Neural progenitor cell (in vitro differentiated cells): ENCODE results near the gene TBC1D4. TPM values are rescaled to one million over a fixed set of nuclear protein-coding genes. Genes with fewer than 3 reads are reported as not detected.

Experiments used
- DNase-seq: peaks from one replicate; pipeline ENCODE4 v3.0.0-alpha.2; 2016; ENCODE audit warnings: low spot score
- H2AFZ ChIP-seq: fragments of 200-600 bp; sonication (generic); replicated peaks from 2 replicates; pipeline ENCODE4 v1.6.1; 2016; ENCODE audit warnings: antibody characterized with exemption
- H3F3A ChIP-seq: fragments of 200-600 bp; sonication (generic); 2 replicates; pipeline ENCODE4 v1.6.1; 2016; ENCODE audit warnings: antibody characterized with exemption, low read depth
- H3K27ac ChIP-seq: fragments of 200-600 bp; sonication (generic); 2 replicates; pipeline ENCODE4 v1.5.1; 2016; ENCODE audit warnings: mild to moderate bottlenecking
- H3K27me3 ChIP-seq: fragments of 200-600 bp; sonication (generic); 2 replicates; pipeline ENCODE4 v1.6.1; 2016; ENCODE audit warnings: mild to moderate bottlenecking, moderate library complexity
- H3K36me3 ChIP-seq: fragments of 200-600 bp; sonication (generic); 2 replicates; pipeline ENCODE4 v1.5.1; 2016
- H3K4me1 ChIP-seq: fragments of 200-600 bp; sonication (generic); 2 replicates; pipeline ENCODE4 v1.6.1; 2016; ENCODE audit warnings: mixed run types
- H3K4me2 ChIP-seq: fragments of 200-600 bp; sonication (generic); 2 replicates; pipeline ENCODE4 v1.6.1; 2016
- H3K4me3 ChIP-seq: fragments of 200-600 bp; sonication (generic); 2 replicates; pipeline ENCODE4 v1.5.1; 2016
- H3K79me2 ChIP-seq: fragments of 200-600 bp; sonication (generic); 2 replicates; pipeline ENCODE4 v1.6.1; 2016; ENCODE audit warnings: low read depth
- H3K9ac ChIP-seq: fragments of 200-600 bp; sonication (generic); 2 replicates; pipeline ENCODE4 v1.6.1; 2016
- H3K9me3 ChIP-seq: fragments of 200-600 bp; sonication (generic); 2 replicates; pipeline ENCODE4 v1.5.1; 2016; ENCODE audit warnings: low read depth
- H4K20me1 ChIP-seq: fragments of 200-600 bp; sonication (generic); 2 replicates; pipeline ENCODE4 v1.6.1; 2016; ENCODE audit warnings: low read depth
- H3K27ac Mint-ChIP-seq: 3 replicates; pipeline ENCODE4 v1.8.0; 2021; ENCODE audit warnings: mixed read lengths
- H3K27me3 Mint-ChIP-seq: 2 replicates; pipeline ENCODE4 v1.8.0; 2022; ENCODE audit warnings: low read depth, mild to moderate bottlenecking, inconsistent platforms, moderate library complexity, mixed read lengths; ENCODE audit not compliant: insufficient read depth
- H3K36me3 Mint-ChIP-seq: 3 replicates; pipeline ENCODE4 v1.8.0; 2021; ENCODE audit warnings: mixed read lengths
- H3K4me1 Mint-ChIP-seq: 3 replicates; pipeline ENCODE4 v1.8.0; 2021; ENCODE audit warnings: mixed read lengths
- H3K4me3 Mint-ChIP-seq: 3 replicates; pipeline ENCODE4 v1.8.0; 2021; ENCODE audit warnings: mild to moderate bottlenecking, moderate library complexity, mixed read lengths
- H3K9me3 Mint-ChIP-seq: 3 replicates; pipeline ENCODE4 v1.8.0; 2020; ENCODE audit warnings: mixed read lengths
- EZH2 ChIP-seq: fragments of 200-600 bp; sonication (generic); IDR thresholded peaks from 2 replicates; pipeline ENCODE4 v1.6.1; 2017; ENCODE audit warnings: antibody characterized with exemption, mild to moderate bottlenecking, moderate library complexity
- EZH2phosphoT487 ChIP-seq: fragments of 200-600 bp; sonication (generic); IDR thresholded peaks from 2 replicates; pipeline ENCODE4 v1.6.1; 2017; ENCODE audit warnings: antibody characterized with exemption
- total RNA-seq: library from RNA; depleted of rRNA; stranded (reverse); fragments of >200 nt; gene quantifications from 2 replicates; pipeline ENCODE4 v1.2.3, GENCODE V29; 2015; ENCODE audit warnings: low replicate concordance
- TF ChIP-seq, protein P1 (sequence below): fragments of 200-600 bp; sonication (generic); IDR thresholded peaks from 2 replicates; pipeline ENCODE4 v1.5.1; 2017; ENCODE audit warnings: antibody characterized with exemption, mild to moderate bottlenecking

Gene TBC1D4
- total RNA-seq, 1 donor from 2014 or later, result 14.3 TPM

DNA sequence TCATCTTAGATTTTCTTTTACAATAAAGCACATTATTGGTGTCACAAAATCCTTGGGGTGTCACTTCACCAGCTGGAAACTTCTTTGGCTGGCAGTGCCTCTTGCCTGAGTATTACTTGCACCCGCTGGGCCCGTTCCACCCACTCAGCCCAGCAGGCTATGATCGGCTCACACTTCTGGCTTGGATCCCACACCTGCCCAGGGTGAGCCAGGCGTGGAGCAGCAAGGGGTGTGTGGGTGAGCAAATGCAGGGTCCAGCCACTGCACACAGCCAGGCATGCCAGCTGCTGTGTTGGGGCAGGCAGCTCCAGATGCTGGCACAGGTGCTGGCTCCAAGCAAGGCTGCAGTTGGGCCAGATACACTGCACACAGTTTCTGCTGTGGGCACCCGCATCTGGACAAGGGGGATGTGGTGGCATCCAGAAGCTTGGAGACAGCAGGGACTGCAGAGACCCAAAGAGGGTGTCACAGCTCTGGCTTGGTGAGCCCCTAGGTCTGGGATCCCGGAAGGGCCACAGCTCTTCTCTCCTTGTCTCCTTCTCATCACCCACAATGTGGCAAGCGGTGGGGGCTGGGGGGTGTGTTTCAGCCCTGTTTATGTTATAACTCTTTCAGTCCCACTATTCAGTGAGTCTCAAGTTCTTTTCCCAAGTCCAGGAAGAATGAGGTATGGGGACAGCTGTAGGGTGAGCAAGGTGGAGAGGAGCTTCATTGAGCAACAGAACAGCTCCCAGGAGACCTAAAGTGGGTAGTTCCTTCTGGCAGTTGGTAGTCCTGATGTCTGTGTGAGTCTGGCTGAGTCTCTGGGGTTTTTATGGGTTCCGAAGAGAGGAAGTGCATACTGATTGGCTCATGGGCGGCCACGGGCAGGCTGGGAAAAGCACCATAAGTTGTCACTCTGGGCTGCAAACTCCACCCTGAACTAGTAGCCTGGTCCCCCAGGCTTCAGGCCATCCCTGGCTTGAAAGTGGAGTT is 25.3 kb upstream of the TBC1D4 start:
- Histone ChIP-seq H3K4me2 (no peak overlapping the region), H3K36me3 (no peaks in the 10 kb centered on the region), H2AFZ (no peak overlapping the region), H4K20me1 (no peaks in the 10 kb centered on the region), H3K9ac (no peak overlapping the region), H3K4me3 (no peak overlapping the region), H3K9me3 (no peaks in the 10 kb centered on the region), H3K4me1 (no peaks in the 10 kb centered on the region), H3K27me3 (no peaks in the 10 kb centered on the region), H3K27ac (no peak overlapping the region), H3F3A (no peaks in the 10 kb centered on the region), H3K79me2 (no peaks in the 10 kb centered on the region)
- H3K27ac Mint-ChIP-seq, result no peak overlapping the region
- DNase-seq, result no peak
- TF ChIP-seq EZH2, result no peak
- TF ChIP-seq EZH2phosphoT487, result no peak
- TF ChIP-seq, protein P1, sequence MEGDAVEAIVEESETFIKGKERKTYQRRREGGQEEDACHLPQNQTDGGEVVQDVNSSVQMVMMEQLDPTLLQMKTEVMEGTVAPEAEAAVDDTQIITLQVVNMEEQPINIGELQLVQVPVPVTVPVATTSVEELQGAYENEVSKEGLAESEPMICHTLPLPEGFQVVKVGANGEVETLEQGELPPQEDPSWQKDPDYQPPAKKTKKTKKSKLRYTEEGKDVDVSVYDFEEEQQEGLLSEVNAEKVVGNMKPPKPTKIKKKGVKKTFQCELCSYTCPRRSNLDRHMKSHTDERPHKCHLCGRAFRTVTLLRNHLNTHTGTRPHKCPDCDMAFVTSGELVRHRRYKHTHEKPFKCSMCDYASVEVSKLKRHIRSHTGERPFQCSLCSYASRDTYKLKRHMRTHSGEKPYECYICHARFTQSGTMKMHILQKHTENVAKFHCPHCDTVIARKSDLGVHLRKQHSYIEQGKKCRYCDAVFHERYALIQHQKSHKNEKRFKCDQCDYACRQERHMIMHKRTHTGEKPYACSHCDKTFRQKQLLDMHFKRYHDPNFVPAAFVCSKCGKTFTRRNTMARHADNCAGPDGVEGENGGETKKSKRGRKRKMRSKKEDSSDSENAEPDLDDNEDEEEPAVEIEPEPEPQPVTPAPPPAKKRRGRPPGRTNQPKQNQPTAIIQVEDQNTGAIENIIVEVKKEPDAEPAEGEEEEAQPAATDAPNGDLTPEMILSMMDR, result no peak
- H3K4me1 Mint-ChIP-seq, result no peaks in the 10 kb centered on the region
- H3K36me3 Mint-ChIP-seq, result no peaks in the 10 kb centered on the region
- peaks cover 3% of the 10 kb centered on the region for H3K27me3 Mint-ChIP-seq
- H3K4me3 Mint-ChIP-seq, result no peak overlapping the region
- no peaks in the 10 kb centered on the region for H3K9me3 Mint-ChIP-seq

GRCh38 chr13:75506018-75506417 is 24.0 kb upstream of the TBC1D4 start:
- no peak for DNase-seq
- no peak overlapping the region for H3K4me2 ChIP-seq
- H3K36me3 ChIP-seq, result no peaks in the 10 kb centered on the region
- H4K20me1 ChIP-seq, result no peaks in the 10 kb centered on the region
- peaks cover 3% of the 10 kb centered on the region for H3K27me3 Mint-ChIP-seq
- no peaks in the 10 kb centered on the region for H3K36me3 Mint-ChIP-seq
- H3K27ac Mint-ChIP-seq, result no peak overlapping the region
- H3K4me1 ChIP-seq, result no peaks in the 10 kb centered on the region
- no peaks in the 10 kb centered on the region for H3K27me3 ChIP-seq
- no peaks in the 10 kb centered on the region for H3K9me3 ChIP-seq
- no peak overlapping the region for H3K9ac ChIP-seq
- no peaks in the 10 kb centered on the region for H3K9me3 Mint-ChIP-seq
- H2AFZ ChIP-seq, result no peak overlapping the region
- H3K4me3 ChIP-seq, result no peak overlapping the region
- no peaks in the 10 kb centered on the region for H3F3A ChIP-seq
- TF ChIP-seq EZH2phosphoT487, result no peak
- no peak for TF ChIP-seq EZH2
- TF ChIP-seq, protein P1, result no peak
- H3K27ac ChIP-seq, result no peak overlapping the region
- no peaks in the 10 kb centered on the region for H3K4me1 Mint-ChIP-seq
- H3K79me2 ChIP-seq, result no peaks in the 10 kb centered on the region
- no peak overlapping the region for H3K4me3 Mint-ChIP-seq

- TF ChIP-seq EZH2 (no peak), EZH2phosphoT487 (no peak)
- TF ChIP-seq, protein P1, result no peak
- Histone ChIP-seq H3K9me3 (no peaks in the 10 kb centered on the region), H3K4me1 (no peaks in the 10 kb centered on the region), H3K9ac (no peak overlapping the region), H3K79me2 (no peaks in the 10 kb centered on the region), H4K20me1 (no peaks in the 10 kb centered on the region), H3K4me3 (no peak overlapping the region), H3K27me3 (no peaks in the 10 kb centered on the region), H2AFZ (no peak overlapping the region), H3F3A (no peaks in the 10 kb centered on the region), H3K36me3 (no peaks in the 10 kb centered on the region), H3K4me2 (no peak overlapping the region), H3K27ac (no peak overlapping the region)
- Mint-ChIP-seq H3K27me3 (peaks cover 3% of the 10 kb centered on the region), H3K9me3 (no peaks in the 10 kb centered on the region), H3K4me1 (no peaks in the 10 kb centered on the region), H3K4me3 (no peak overlapping the region), H3K27ac (no peak overlapping the region), H3K36me3 (no peaks in the 10 kb centered on the region)
- DNase-seq, result no peak
Measured at GRCh38 chr13:75505327-75505726, 23.4 kb upstream of the TBC1D4 start.
